Jurkat, Clone E6-1 (cell line): ENCODE measurements around the gene OR56A4. TPM values are rescaled to one million over a fixed set of nuclear protein-coding genes. Genes with fewer than 3 reads are reported as not detected.
A peak's percentile ranks its signal among the peaks of the same experiment; 100 is the strongest.

Source experiments
- DNase-seq: peaks from one replicate; pipeline ENCODE4 v3.0.0-alpha.2; 2011; ENCODE audit warnings: low read depth, low spot score
- H3K4me3 ChIP-seq: 2 replicates; pipeline ENCODE4 v1.5.1; 2011; ENCODE audit warnings: mild to moderate bottlenecking, low read length, control low read depth, moderate library complexity
- polyA plus RNA-seq: library from polyadenylated mRNA; unstranded; fragments of >200 nt; gene quantifications from one replicate; pipeline ENCODE4 v1.2.1, GENCODE V29; 2012; ENCODE audit warnings: missing spikeins; ENCODE audit not compliant: insufficient read length, insufficient read depth

OR56A4 gene
- not detected for polyA plus RNA-seq

- no peak within 1 kb of the TSS for H3K4me3 ChIP-seq
- DNase-seq, result no peak
These were observed at the start of gene OR56A4 for GRCh38 chr11:6006846-6007245. Gene OR56A4 (minus strand): TSS chr11:6006946. CDS start chr11:6002992, 3,954 bp downstream.

GRCh38 chr11:6055569-6055968 lies 48.8 kb upstream of the OR56A4 start:
- DNase-seq, result no peak
- no peak overlapping the region for H3K4me3 ChIP-seq

GRCh38 chr11:6052374-6052773 lies 45.6 kb upstream of the OR56A4 start:
- no peak overlapping the region for H3K4me3 ChIP-seq
- DNase-seq, result no peak

- no peak for DNase-seq
- H3K4me3 ChIP-seq, result no peak overlapping the region
These were observed 34.1 kb upstream of the OR56A4 start for GRCh38 chr11:6040874-6041273.

GRCh38 chr11:6030708-6031405 lies 24.1 kb upstream of the OR56A4 start, which contains the start of gene OR56A1:
Gene OR56A1 (minus strand): TSS chr11:6030758. CDS start chr11:6027692, 3,066 bp downstream.
- H3K4me3 ChIP-seq, result no peak within 1 kb of the TSS

GRCh38 chr11:6027501-6027900 lies 20.8 kb upstream of the OR56A4 start:
- H3K4me3 ChIP-seq, result no peak overlapping the region
- DNase-seq, result no peak

More at GRCh38 chr11:6030708-6031405, 24.1 kb upstream of the OR56A4 start, which contains the start of gene OR56A1:
- DNase-seq, result no peak

GRCh38 chr11:6025056-6025455 lies 18.3 kb upstream of the OR56A4 start:
- no peak for DNase-seq
- H3K4me3 ChIP-seq, result no peak overlapping the region

- no peak overlapping the region for H3K4me3 ChIP-seq
- DNase-seq, result peak; percentile 50
These were observed 16.2 kb upstream of the OR56A4 start for GRCh38 chr11:6022956-6023355.

GRCh38 chr11:6013042-6013441 lies 6.3 kb upstream of the OR56A4 start:
- no peak overlapping the region for H3K4me3 ChIP-seq
- DNase-seq, result no peak

- DNase-seq, result no peak
- H3K4me3 ChIP-seq, result no peak overlapping the region
These were observed 5.4 kb upstream of the OR56A4 start for GRCh38 chr11:6012035-6012668.

GRCh38 chr11:6006395-6006794 lies 351 bp downstream of the OR56A4 start:
- no peak overlapping the region for H3K4me3 ChIP-seq
- no peak for DNase-seq

GRCh38 chr11:6002202-6002699 lies 4.5 kb downstream of the OR56A4 start:
- no peak for DNase-seq
- no peak overlapping the region for H3K4me3 ChIP-seq

- DNase-seq, result no peak
- no peak overlapping the region for H3K4me3 ChIP-seq
These were observed 12.0 kb downstream of the OR56A4 start for GRCh38 chr11:5994791-5995190.

- peak; percentile 14 for DNase-seq
These were observed 14.0 kb downstream of the OR56A4 start for GRCh38 chr11:5992604-5993251.

GRCh38 chr11:5992150-5992549 lies 14.6 kb downstream of the OR56A4 start:
- DNase-seq, result no peak
- no peak overlapping the region for H3K4me3 ChIP-seq

More at GRCh38 chr11:5992604-5993251, 14.0 kb downstream of the OR56A4 start:
- no peak overlapping the region for H3K4me3 ChIP-seq

GRCh38 chr11:5989203-5989602 lies 17.5 kb downstream of the OR56A4 start:
- H3K4me3 ChIP-seq, result no peak overlapping the region
- no peak for DNase-seq

GRCh38 chr11:5986885-5987284 lies 19.9 kb downstream of the OR56A4 start, which contains the start of gene OR52L1:
Gene OR52L1 (minus strand): TSS chr11:5986985. CDS start chr11:5986930, 55 bp downstream.
- DNase-seq, result no peak
- no peak within 1 kb of the TSS for H3K4me3 ChIP-seq

- H3K4me3 ChIP-seq, result no peak overlapping the region
- no peak for DNase-seq
These were observed 23.3 kb downstream of the OR56A4 start for GRCh38 chr11:5983443-5983842.

GRCh38 chr11:5973530-5973929 lies 33.2 kb downstream of the OR56A4 start:
- H3K4me3 ChIP-seq, result no peak overlapping the region
- peak; percentile 5 for DNase-seq

- no peak for DNase-seq
- no peak within 1 kb of the TSS for H3K4me3 ChIP-seq
These were observed 38.4 kb downstream of the OR56A4 start, which contains the start of gene OR56A5 for GRCh38 chr11:5968394-5968793. Gene OR56A5 (minus strand): TSS chr11:5968494. CDS start chr11:5968494, 0 bp downstream.
